AG09319 (cell line): Measurements from ENCODE around the gene RAD51C.

Experiments used
- DNase-seq: peaks from one replicate; pipeline ENCODE4 v3.0.0-alpha.2; 2010; ENCODE audit warnings: low read depth; ENCODE audit errors: extremely low read depth
- TF ChIP-seq, protein P1 (sequence below): IDR thresholded peaks from 2 replicates; pipeline ENCODE4 v1.5.1; 2011; ENCODE audit warnings: low read depth, mild to moderate bottlenecking, inconsistent platforms, low read length, moderate library complexity

RAD51C gene

DNA sequence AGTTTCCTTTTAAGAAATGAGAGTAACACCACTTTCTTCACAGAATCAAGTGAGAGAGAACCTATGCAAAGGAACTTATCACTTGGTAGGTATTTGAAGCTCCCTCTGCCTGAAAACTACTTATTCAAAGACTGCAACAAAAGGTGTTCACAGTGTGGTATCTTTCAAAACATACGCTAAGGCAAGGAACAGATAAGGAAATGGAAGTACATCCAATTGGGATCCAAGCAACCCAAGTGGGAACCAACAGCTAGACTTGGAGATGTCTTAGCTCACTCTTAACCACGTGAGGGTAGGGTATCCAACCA is 62.8 kb downstream of the RAD51C start:
- TF ChIP-seq, protein P1, sequence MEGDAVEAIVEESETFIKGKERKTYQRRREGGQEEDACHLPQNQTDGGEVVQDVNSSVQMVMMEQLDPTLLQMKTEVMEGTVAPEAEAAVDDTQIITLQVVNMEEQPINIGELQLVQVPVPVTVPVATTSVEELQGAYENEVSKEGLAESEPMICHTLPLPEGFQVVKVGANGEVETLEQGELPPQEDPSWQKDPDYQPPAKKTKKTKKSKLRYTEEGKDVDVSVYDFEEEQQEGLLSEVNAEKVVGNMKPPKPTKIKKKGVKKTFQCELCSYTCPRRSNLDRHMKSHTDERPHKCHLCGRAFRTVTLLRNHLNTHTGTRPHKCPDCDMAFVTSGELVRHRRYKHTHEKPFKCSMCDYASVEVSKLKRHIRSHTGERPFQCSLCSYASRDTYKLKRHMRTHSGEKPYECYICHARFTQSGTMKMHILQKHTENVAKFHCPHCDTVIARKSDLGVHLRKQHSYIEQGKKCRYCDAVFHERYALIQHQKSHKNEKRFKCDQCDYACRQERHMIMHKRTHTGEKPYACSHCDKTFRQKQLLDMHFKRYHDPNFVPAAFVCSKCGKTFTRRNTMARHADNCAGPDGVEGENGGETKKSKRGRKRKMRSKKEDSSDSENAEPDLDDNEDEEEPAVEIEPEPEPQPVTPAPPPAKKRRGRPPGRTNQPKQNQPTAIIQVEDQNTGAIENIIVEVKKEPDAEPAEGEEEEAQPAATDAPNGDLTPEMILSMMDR: no peak
- no peak for DNase-seq

DNA sequence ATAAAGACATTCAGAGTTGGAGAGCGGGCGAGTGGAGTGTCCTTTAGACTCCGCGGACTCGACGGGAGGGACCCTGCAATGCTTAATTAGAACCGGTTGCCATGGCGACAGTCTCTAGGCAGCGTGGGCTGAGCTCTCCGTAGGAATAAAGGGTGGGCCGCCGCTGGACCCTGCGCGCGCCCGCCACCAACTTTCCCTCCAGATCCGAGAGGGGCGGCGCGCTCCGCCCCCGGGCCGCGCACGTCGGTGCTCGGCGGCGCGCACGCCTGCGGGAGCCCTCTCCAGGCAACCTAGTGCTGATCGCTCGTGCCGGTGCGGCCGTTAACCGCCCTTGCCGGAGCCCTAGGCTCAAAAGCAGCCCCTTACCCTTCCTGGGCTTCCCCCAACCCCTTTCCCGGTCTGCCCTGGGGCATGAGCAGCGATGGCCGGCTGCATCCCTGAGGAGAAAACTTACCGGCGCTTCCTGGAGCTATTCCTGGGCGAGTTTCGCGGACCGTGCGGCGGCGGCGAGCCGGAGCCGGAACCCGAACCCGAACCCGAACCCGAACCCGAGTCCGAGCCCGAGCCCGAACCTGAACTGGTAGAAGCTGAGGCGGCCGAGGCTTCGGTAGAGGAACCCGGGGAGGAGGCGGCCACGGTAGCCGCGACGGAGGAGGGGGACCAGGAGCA is 63.3 kb downstream of the RAD51C start, which contains the start of gene PPM1E:
TSS of gene PPM1E (plus strand) at position 278 of the 669 bp plus-strand sequence.
- TF ChIP-seq, protein P1: no peak
- DNase-seq: no peak

DNA sequence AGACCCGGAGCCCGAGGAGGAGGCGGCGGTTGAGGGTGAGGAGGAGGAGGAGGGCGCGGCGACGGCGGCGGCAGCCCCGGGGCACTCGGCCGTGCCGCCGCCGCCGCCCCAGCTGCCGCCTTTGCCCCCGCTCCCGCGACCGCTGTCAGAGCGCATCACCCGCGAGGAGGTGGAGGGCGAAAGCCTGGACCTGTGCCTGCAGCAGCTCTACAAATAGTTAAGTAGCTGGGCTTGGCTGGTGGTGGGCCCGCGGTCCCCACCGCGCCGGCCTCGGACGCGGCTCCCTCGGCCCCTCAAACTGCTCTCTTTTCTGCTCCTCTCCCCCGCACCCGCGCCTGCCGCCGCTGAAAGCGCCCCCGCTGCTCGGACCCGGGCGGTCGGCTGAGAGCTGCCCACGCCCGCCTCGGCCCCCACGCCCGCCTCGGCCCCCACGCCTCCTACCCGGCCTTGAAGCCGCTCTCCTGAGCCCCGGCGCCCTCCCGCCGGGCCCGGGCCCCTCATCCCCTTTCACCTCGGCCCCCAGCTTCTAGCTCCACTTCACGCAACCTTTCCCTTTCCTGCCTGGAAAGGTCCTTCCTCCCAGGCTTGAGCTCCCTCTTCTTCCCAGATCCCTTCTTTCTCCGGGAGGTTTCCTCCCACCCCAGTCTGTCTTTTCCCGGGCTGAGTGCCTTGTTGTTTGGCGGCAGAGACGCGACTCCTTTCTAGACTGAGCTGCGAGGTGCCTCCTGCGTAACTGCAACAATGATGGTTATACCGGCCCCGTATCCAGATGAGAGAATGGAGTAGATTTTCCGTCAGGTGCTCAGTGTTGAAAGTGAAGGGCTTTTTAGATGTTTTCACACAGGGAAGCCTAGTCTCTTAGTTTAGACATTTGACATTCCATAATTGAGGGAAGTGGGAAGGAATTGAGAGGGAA is 64.1 kb downstream of the RAD51C start:
- TF ChIP-seq, protein P1: no peak
- no peak for DNase-seq

DNA sequence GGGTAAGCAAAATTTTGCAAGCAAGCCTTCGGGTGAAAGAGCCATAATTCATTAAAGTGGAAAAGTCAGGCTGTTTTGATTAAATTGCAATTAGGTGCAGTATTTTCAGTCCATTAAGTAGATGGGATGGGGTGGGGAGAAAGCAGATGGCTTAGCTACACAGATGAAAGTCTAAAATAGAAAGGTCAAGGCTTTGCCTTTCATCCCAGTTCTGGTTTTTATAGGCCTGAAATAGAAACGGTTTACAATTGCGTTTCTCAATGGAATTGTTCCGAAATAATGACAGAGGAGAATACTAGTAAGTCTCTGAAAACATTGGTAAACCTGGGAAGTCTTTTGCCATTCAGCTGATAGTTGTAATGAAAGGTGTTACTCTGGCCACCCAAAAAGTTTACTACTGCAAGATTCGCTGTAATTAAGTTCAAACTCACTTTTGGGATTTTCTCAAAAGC is 64.8 kb downstream of the RAD51C start:
- no peak for DNase-seq
- TF ChIP-seq, protein P1: no peak

DNA sequence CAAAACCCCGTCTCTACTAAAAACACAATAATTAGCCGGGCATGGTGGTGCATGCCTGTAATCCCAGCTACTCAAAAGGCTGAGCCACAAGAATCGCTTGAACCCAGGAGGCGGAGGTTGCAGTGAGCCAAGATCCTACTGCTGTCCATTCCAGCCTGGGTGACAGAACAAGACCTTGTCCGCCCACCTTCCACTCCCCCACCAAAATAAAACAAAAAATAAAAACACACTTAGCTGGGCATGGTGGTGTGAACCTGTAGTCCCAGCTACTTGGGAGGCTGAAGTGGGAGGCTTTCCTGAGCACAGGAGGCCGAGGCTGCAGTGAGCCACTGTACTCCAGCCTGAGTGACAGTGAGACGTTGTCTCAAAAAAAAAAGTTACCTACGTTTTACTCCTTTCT is 66.5 kb downstream of the RAD51C start:
- DNase-seq: no peak
- TF ChIP-seq, protein P1: no peak

DNA sequence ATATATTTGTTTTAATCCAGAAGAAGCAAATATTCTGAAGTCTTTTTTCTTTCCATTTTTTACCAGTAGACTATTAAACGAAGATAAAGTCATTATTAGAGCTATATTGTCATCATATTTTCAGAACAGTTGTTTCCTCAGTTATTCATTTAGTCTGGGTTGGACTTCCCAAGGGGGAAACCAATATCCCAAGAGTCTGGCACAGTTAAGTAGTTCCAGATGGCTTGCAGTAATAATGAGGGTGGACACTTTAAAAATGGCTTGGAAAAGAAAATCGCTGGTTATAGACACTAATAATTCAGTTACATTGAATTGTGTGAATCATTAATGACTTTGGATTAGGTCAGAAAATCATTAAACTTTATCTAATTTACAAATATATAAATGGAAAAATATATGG is 67.1 kb downstream of the RAD51C start:
- no peak for DNase-seq
- TF ChIP-seq, protein P1: no peak

DNA sequence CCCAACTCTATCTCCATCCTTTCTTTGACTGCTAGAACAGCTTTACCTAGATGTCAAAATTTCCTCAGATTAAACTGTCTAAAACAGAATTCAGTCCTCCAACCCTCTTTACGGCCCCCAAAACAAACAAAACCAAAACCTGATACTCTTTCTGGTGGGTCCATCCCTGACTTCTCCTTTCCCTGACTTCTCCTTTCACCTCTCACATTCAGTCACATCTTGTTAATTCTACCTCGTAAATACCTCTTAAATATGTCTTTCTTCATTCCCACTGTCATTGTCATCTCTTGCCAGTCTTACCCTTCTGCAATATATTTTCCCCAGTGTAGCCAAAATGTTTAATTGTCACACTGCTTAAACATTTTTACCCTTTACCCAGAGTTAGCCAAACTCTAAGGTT is 67.8 kb downstream of the RAD51C start:
- no peak for DNase-seq
- TF ChIP-seq, protein P1: no peak
